ENCODE measurements around the gene FAM117B. TPM values are rescaled to one million over a fixed set of nuclear protein-coding genes. Genes with fewer than 3 reads are reported as not detected.

The FAM117B gene
- total and polyA plus RNA-seq, 2 of the 8 experiments (the other 6 are each of a cell fraction or from before 2014, with no cell fraction given), result 3.9 to 22.6 TPM

DNA sequence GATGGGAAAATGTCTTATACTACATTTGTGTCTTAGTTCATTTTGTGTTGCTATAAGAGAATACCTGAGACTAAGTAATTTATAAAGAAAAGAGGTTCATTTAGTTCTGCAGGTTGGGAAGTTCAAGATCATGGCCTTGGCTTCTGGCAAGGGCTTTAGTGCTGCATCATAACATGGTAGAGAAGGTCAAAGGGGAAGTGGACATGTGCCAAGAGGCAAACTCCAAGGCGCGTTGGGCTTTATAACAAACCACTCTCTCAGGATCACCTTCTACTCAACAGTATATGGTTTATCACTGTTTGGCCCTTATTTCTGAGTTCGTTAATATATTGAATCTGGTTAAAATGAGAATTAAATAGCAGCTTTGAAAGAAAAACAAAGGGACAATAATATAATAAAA, 178.6 kb downstream of the FAM117B start:
- H2BK15ac ChIP-seq (ENCODE audit: low read length), result no peak overlapping the region
- no peak overlapping the region for H2BK5ac ChIP-seq (ENCODE audit: low read depth, low read length)
- no peaks in the 10 kb centered on the region for H3K27me3 ChIP-seq (replicated peaks in 1 of 4; ENCODE audit: control insufficient read depth in 3 of 4, extremely low read depth in 1 of 4, insufficient read depth in 3 of 4, low read length in 3 of 4)
- H3K27ac ChIP-seq (ENCODE audit: low read depth, low read length), result no peak overlapping the region
- H3K4me2 ChIP-seq (ENCODE audit: insufficient read depth in 1 of 2, low read depth in 2 of 2, low read length in 2 of 2), result no peak overlapping the region
- no peak overlapping the region for H4K91ac ChIP-seq (replicated peaks; ENCODE audit: insufficient read length, low read length)
- no peak for DNase-seq (ENCODE audit: low read depth in 1 of 2, low spot score in 2 of 2)
- H2BK12ac ChIP-seq (ENCODE audit: low read depth, low read length), result no peak overlapping the region
- no peaks in the 10 kb centered on the region for H3K4me1 ChIP-seq (replicated peaks in 1 of 4; ENCODE audit: control insufficient read depth in 3 of 4, insufficient read depth in 4 of 4, low read length in 3 of 4)
- H4K20me1 ChIP-seq (replicated peaks in 1 of 2; ENCODE audit: control insufficient read depth in 1 of 2, insufficient read depth in 2 of 2, low read length in 2 of 2), result no peaks in the 10 kb centered on the region
- H3K4ac ChIP-seq (replicated peaks; ENCODE audit: insufficient read length, low read depth, low read length), result no peak overlapping the region
- H3K79me1 ChIP-seq (ENCODE audit: low read depth, low read length), result no peaks in the 10 kb centered on the region
- H2AK5ac ChIP-seq (ENCODE audit: low read depth, low read length), result no peak overlapping the region
- H3K23me2 ChIP-seq (ENCODE audit: low read depth, low read length), result no peaks in the 10 kb centered on the region
- no peak overlapping the region for H3K23ac ChIP-seq (ENCODE audit: insufficient read length)
- no peak overlapping the region for H3K18ac ChIP-seq (ENCODE audit: extremely low read depth, low read length)
- FAIRE-seq, result no peak
- no peaks in the 10 kb centered on the region for H3K9me3 ChIP-seq (ENCODE audit: insufficient read depth in 2 of 2, low read depth in 1 of 2, low read length in 1 of 2)
- no peak overlapping the region for H2AFZ ChIP-seq (ENCODE audit: low read length)
- no peak overlapping the region for H2BK20ac ChIP-seq (ENCODE audit: low read length)
- no peaks in the 10 kb centered on the region; a peak in 1 of 8 replicates for H3K36me3 ChIP-seq (ENCODE audit: control insufficient read depth in 2 of 4, insufficient read depth in 4 of 4, low read length in 3 of 4)
- no peak overlapping the region for H3K9ac ChIP-seq (replicated peaks in 1 of 4; ENCODE audit: extremely low read depth in 1 of 4, low read depth in 3 of 4, low read length in 3 of 4)
- no peak overlapping the region for H4K5ac ChIP-seq (ENCODE audit: insufficient read length, low read depth, low read length)
- no peak overlapping the region for H3K14ac ChIP-seq (ENCODE audit: insufficient read length)
- TF ChIP-seq BACH1 (IDR thresholded peaks at IDR 0.05; ENCODE audit: low read length) (no peak), POU5F1 (IDR thresholded peaks at IDR 0.05; ENCODE audit: low read depth, low read length) (no peak), TAF1 (IDR thresholded peaks at IDR 0.05; ENCODE audit: low read depth, low read length) (no peak), KDM5A (IDR thresholded peaks at IDR 0.05; ENCODE audit: low read length) (no peak), SP4 (IDR thresholded peaks at IDR 0.05; ENCODE audit: low read length) (no peak), GABPA (IDR thresholded peaks at IDR 0.05; ENCODE audit: borderline replicate concordance, insufficient read depth, low read length) (no peak), ATF3 (IDR thresholded peaks at IDR 0.05; ENCODE audit: insufficient read depth, low read depth, low read length) (no peak), TCF12 (IDR thresholded peaks at IDR 0.05; ENCODE audit: low read depth, low read length) (no peak), CREB1 (IDR thresholded peaks at IDR 0.05) (no peak), MAFK (IDR thresholded peaks at IDR 0.05; ENCODE audit: low read depth, low read length) (no peak), ASH2L (IDR thresholded peaks at IDR 0.05; ENCODE audit: low read length) (no peak), CHD1 (IDR thresholded peaks at IDR 0.05; ENCODE audit: low read depth, low read length) (no peak)
- no peaks in the 10 kb centered on the region for H3K79me2 ChIP-seq (ENCODE audit: control insufficient read depth in 1 of 2, insufficient read depth in 2 of 2, low read length in 2 of 2)
- H3K4me3 ChIP-seq (ENCODE audit: extremely low read depth in 1 of 4, insufficient read depth in 2 of 4, low read depth in 3 of 4, low read length in 4 of 4), result no peak overlapping the region
- H3K56ac ChIP-seq (replicated peaks; ENCODE audit: insufficient read length, low read depth, low read length), result no peak overlapping the region
- CTCF ChIA-PET (ENCODE audit: partially characterized antibody), result interaction anchor here (1.7 kb wide), 1 partner anchor 225 kb away, joined by 6 read pairs; no protein-coding TSS in a partner anchor
- POLR2A ChIA-PET (ENCODE audit: partially characterized antibody), result no interaction called here
- 94% methylated on average over 3 of the region's 3 CpGs; no CpG with 5 or more reads in 1 of the 2 experiments for WGBS, 2 experiments (ENCODE audit: extremely low coverage in 1 of 2, insufficient coverage in 1 of 2, insufficient read length in 1 of 2, insufficient replicate concordance in 2 of 2, low coverage in 1 of 2, low lambda C conversion rate in 2 of 2, missing lambda C conversion rate in 1 of 2)
- no peak overlapping the region for H4K8ac ChIP-seq (ENCODE audit: extremely low read depth, insufficient read depth, low read length)
- no peak overlapping the region for H2BK120ac ChIP-seq (replicated peaks; ENCODE audit: low read depth, low read length)

Data from H1 (cell line).